Ammon's horn (tissue), 1 donor: ENCODE data around the gene DNAJA3.

Experiments used
- DNase-seq: peaks from one replicate; pipeline ENCODE4 v3.0.0-alpha.2; 2016; ENCODE audit warnings: low spot score

The DNAJA3 gene

DNA sequence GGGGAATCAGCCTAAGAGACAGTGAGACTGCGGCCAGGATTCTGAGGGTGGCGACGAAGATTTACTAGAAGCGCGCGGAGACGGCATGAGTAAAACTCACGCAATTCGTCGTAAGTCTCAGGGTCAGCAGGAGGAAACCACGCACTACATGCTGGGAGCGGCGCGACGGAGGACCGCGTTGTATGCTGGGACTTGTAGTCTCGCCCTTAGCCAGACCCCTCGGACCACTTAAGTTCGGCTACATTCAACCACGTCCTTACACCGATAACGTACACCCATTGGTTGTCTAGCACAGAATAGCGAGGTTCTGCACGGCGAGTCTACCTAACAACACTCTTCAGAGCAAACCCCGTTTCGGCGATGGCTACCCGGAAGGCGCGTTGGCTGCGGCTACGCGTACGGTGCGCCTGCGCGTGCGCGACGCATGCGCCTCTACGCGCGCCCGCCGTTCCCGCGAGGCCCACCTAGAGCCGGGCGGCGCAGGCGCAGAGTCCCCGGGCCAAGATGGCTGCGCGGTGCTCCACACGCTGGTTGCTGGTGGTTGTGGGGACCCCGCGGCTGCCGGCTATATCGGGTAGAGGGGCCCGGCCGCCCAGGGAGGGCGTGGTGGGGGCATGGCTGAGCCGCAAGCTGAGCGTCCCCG, at the start of gene DNAJA3:
Gene DNAJA3, plus strand, starts transcription at position 491 of the 643 bp plus-strand sequence. Its CDS starts 14 bp downstream, at position 505.
- DNase-seq: peak; percentile 98

- peak; percentile 84 for DNase-seq
These were observed 49.4 kb upstream of the DNAJA3 start for GRCh38 chr16:4376126-4376892.

DNA sequence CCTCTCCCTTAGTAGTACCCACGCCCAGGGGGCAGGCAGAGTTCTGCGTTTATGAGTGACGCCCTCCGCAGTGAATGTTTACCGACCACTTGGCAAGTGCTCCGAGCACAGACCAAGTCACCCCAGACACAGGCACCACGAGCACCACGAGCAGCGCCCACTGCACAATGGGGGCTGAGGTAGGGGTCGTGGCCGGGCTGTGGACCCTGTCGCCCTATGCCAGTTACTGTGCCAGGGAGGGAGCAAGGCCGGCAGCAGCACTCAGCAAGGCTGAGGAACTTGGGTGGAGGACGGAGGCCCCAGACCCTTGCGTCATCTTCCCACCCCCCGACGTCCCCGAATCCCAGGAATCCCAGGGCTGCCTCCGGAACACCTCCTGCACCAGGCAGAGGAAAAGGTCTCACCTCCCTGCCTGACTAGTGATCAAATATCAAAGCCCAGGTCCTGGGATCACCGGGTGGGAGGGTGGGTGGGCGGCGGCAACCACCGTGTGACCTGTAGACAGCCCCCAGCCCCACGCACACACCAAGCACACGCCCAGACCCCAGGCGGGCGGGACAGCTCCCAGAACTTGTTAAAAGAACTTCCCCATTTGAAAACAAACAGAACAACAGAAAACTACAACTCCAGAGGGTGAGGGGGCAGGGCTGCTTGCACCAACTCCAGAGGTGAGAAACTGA, 48.6 kb upstream of the DNAJA3 start:
- DNase-seq: no peak

DNA sequence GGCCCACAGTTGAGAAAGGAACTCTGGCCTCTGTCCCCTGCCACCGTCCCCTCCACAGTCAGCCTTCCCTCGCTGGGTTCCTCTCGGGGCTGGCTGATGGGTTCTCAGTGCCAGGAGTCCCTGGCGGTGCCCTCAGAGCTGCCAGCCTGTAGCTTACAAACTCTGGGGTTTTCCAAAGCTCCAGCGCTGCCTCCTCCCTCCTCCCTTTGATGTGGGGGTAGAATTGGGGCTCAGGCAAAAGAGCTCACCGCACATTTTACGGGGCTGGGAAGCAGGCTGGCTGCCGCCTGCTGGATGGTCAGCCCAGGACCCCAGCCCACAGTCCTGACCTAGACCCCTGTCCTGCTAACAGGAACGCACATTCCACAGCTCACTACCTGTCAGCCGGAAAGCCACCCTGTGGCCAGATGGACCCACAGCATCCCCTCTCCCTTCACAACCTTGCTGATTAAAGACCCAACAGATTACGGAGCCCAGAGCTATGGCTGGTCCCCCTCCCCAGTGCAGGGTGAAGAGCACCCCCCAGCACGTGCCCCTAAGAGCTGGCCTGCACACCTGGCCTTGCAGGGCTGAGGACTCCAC, 48.0 kb upstream of the DNAJA3 start:
- DNase-seq: peak; percentile 40

DNA sequence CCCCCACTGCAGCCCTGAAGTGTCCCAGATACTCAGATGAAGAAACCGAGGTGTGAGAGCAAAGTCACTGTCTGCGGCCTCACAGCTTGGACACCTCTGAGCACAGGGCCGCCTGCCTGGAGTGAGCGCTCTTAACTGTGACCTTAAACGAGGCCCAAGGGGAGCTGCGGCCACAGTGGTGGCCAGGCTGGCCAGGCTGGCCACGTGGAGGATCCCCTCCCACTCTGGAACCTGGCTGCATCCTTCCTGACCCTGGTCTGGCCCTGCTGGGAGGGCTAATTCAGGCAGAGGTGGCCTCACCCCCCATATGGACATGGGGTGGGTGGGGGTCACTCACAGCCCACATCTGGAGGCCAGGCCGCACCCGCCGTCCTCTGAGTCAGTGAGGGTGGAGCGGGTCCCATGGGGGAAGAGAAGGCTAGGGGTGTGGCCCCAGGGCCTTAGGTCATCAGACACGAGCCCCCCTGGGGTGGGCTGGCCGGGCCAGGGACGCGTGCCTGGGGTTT, 47.5 kb upstream of the DNAJA3 start:
- DNase-seq: no peak

- no peak for DNase-seq
These were observed 46.5 kb upstream of the DNAJA3 start for GRCh38 chr16:4378999-4379690.

GRCh38 chr16:4380119-4381063, 45.3 kb upstream of the DNAJA3 start:
- no peak for DNase-seq

GRCh38 chr16:4381072-4381934, 44.4 kb upstream of the DNAJA3 start:
- DNase-seq: peak; percentile 77

- no peak for DNase-seq
These were observed 43.5 kb upstream of the DNAJA3 start for GRCh38 chr16:4381935-4382794.

- DNase-seq: no peak
These were observed 42.8 kb upstream of the DNAJA3 start for GRCh38 chr16:4382795-4383357.

- DNase-seq: no peak
These were observed 41.9 kb upstream of the DNAJA3 start for GRCh38 chr16:4383591-4384444.

DNA sequence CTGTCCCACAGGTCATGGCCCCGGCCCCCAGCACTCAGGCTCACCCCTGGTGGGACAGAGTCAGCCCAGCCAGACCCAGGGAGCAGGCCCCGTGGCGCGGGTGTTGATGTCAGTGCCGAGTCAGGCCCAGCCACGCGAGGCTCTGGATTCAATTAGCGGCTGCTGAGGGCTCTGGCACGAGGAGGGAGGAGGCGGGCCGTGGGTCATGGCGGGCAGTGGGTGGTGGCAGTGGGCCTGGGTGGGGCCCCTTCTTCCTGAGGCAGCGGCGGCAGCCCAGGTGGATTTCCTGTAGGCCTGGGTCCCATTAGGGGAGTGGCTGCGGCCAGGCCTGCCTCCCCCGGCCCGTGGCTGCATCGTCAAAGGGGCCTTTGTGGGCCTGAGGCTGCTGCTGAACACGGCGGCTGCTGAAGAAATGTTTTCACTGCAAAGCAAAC, 41.1 kb upstream of the DNAJA3 start:
- DNase-seq: no peak

DNA sequence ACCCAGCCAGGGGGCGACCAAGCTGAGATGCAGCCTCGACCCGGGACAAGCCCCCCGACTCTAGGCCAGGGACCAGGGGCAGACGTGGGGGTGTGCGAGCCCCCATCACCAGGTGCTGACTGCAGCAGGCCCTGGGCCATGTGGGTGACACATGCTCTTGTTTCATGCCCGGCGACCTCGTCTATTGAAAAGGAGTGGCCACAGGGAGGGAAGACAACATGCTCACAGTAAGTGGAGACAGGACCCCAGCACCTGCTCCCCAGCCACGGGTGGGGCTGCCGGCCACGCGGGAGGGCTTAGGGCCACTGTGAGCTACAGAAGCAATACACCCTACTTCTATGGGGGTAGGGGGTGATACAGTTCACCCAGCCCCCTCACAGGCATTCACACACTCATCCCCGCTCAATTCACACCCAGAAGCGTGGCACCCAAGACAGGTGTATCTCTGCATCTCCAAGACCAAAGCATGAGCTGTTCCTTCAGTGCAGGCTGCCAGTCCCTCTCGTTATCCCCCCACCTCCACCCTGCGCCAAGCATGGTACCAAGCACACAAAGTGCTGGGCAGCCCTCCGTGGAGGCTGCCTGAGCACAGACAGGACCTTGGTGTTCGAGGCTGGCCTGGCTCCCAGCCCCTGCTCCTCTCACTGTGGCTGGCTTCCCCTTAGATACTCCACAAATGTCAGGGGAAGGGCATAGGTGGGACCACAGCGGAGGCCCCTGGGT, 40.4 kb upstream of the DNAJA3 start:
- no peak for DNase-seq

DNA sequence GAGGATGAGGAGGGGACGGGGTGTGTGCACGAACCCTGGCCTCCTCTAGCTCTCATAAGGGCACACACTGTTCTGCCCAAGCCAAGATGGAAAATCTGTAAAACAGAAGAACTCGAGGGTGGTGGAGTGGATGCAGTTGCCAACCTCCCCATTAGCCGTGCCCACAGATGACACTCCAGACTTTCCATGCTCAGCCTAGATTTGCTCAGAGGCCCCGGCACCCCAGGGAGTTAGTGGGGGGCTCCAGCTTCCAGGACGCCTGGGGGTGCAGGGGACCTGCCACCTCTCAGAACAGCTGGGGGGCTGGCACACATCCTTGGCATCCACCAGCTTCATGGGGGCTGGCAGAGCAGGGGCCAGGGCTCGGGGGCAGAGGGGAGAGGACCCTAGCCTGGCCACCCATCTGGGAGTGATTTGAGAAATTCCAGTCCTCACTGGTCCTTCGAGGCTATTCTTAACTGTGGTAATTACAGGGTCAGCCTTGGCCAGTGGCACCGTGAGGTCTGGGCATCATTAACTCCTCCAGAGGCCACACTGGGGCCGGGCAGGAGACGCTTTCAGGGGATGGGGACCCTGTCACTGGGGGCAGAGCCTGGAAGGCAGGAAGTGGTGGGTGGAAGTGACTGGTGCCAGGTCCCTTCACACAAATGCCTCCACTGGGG, 39.7 kb upstream of the DNAJA3 start:
- DNase-seq: no peak

DNA sequence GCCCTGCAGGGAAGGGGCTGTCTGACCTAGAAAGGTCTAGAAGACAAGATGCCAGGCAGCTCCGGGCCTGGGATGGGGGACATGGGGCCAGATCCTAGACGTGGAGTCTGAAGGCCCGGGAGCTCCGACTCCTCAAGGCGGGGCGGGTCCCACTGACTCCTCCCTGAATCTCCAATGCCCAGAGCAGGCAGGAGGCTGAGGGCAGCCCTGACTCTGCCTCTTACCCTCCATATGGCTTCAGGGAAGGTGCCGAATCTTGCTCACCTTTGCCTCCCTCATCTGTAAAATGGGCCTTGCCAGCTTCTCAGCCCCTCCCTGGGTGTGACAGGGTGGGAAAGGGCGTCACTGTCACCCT, 39.2 kb upstream of the DNAJA3 start:
- no peak for DNase-seq

- DNase-seq: no peak
These were observed 38.6 kb upstream of the DNAJA3 start for GRCh38 chr16:4386951-4387565.
